A549 (cell line): Measurements from ENCODE around the gene BFSP2.

Experiments used
- CEBPB ChIP-seq, 2 experiments: fragments of >200 bp in 1 of 2; sonication (Bioruptor Twin) in 1 of 2; formaldehyde crosslinking in 1 of 2; IDR thresholded peaks; 2 replicates each; pipeline ENCODE4 v1.6.1; 2012 to 2016
- EP300 ChIP-seq, 2 experiments: fragments of >200 bp; sonication (Bioruptor Twin); formaldehyde crosslinking; IDR thresholded peaks; 2 replicates in 1 of 2; 3 replicates in 1 of 2; pipeline ENCODE4 v1.6.1; 2016 to 2017
- KDM1A ChIP-seq: fragments of 200-600 bp; sonication (generic); IDR thresholded peaks from 2 replicates; pipeline ENCODE4 v1.6.1; 2016; ENCODE audit warnings: low read depth, mild to moderate bottlenecking
- MAFK ChIP-seq: fragments of 450-650 bp; IDR thresholded peaks from 2 replicates; pipeline ENCODE4 v1.6.1; 2014; ENCODE audit not compliant: partially characterized antibody
- RAD21 ChIP-seq, 2 experiments: fragments of >200 bp in 1 of 2; sonication (Bioruptor Twin) in 1 of 2; formaldehyde crosslinking in 1 of 2; IDR thresholded peaks in 1 of 2; conservative IDR thresholded peaks in 1 of 2; 2 replicates in 1 of 2; 3 replicates in 1 of 2; pipeline ENCODE4 v1.6.1; 2012 to 2018; ENCODE audit warnings: inconsistent platforms in 1 of 2
- TF ChIP-seq, protein P1 (sequence below): IDR thresholded peaks from 2 replicates; pipeline ENCODE4 v1.6.1; 2012
- TF ChIP-seq, protein P2 (sequence below): IDR thresholded peaks from 2 replicates; pipeline ENCODE4 v1.6.1; 2012
- TF ChIP-seq, protein P3 (sequence below): fragments of >200 bp; sonication (Bioruptor Twin); formaldehyde crosslinking; IDR thresholded peaks from 3 replicates; pipeline ENCODE4 v1.5.1; 2016
- TF ChIP-seq, protein P4 (sequence below): fragments of 200-600 bp; sonication (generic); IDR thresholded peaks from 2 replicates; pipeline ENCODE4 v1.6.1; 2016; ENCODE audit warnings: antibody characterized with exemption, mild to moderate bottlenecking, moderate library complexity
- TF ChIP-seq, protein P5 (sequence below): fragments of >200 bp; sonication (Bioruptor Twin); formaldehyde crosslinking; IDR thresholded peaks from 3 replicates; pipeline ENCODE4 v1.6.1; 2016

DNA sequence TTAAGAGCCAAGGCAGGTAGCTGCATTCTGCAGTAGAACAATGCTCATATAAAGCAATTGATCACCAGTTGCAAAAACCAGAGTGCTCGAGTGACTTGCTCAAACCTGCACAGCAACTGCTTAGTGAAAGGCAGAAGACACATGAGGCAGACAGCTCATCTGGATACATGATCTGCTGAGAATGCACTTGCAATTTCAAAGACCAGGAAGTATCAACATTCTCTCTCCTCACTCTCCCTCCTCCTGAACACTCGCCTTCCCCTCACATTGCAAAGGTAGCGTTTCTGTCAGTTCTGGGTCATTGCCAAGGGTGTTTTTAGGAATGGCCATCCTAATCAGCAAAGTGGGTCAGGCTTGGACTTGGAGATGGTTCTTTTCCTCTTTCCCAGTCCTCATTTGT lies 61.0 kb downstream of the BFSP2 start:
- no peak for TF ChIP-seq KDM1A
- TF ChIP-seq, protein P1, sequence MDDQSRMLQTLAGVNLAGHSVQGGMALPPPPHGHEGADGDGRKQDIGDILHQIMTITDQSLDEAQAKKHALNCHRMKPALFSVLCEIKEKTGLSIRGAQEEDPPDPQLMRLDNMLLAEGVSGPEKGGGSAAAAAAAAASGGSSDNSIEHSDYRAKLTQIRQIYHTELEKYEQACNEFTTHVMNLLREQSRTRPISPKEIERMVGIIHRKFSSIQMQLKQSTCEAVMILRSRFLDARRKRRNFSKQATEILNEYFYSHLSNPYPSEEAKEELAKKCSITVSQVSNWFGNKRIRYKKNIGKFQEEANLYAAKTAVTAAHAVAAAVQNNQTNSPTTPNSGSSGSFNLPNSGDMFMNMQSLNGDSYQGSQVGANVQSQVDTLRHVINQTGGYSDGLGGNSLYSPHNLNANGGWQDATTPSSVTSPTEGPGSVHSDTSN: no peak
- TF ChIP-seq MAFK: no peak
- TF ChIP-seq, protein P2, sequence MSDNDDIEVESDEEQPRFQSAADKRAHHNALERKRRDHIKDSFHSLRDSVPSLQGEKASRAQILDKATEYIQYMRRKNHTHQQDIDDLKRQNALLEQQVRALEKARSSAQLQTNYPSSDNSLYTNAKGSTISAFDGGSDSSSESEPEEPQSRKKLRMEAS: no peak
- TF ChIP-seq, protein P3, sequence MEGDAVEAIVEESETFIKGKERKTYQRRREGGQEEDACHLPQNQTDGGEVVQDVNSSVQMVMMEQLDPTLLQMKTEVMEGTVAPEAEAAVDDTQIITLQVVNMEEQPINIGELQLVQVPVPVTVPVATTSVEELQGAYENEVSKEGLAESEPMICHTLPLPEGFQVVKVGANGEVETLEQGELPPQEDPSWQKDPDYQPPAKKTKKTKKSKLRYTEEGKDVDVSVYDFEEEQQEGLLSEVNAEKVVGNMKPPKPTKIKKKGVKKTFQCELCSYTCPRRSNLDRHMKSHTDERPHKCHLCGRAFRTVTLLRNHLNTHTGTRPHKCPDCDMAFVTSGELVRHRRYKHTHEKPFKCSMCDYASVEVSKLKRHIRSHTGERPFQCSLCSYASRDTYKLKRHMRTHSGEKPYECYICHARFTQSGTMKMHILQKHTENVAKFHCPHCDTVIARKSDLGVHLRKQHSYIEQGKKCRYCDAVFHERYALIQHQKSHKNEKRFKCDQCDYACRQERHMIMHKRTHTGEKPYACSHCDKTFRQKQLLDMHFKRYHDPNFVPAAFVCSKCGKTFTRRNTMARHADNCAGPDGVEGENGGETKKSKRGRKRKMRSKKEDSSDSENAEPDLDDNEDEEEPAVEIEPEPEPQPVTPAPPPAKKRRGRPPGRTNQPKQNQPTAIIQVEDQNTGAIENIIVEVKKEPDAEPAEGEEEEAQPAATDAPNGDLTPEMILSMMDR: no peak
- no peak for TF ChIP-seq EP300 (IDR thresholded peaks at IDR 0.05)
- TF ChIP-seq, protein P4, sequence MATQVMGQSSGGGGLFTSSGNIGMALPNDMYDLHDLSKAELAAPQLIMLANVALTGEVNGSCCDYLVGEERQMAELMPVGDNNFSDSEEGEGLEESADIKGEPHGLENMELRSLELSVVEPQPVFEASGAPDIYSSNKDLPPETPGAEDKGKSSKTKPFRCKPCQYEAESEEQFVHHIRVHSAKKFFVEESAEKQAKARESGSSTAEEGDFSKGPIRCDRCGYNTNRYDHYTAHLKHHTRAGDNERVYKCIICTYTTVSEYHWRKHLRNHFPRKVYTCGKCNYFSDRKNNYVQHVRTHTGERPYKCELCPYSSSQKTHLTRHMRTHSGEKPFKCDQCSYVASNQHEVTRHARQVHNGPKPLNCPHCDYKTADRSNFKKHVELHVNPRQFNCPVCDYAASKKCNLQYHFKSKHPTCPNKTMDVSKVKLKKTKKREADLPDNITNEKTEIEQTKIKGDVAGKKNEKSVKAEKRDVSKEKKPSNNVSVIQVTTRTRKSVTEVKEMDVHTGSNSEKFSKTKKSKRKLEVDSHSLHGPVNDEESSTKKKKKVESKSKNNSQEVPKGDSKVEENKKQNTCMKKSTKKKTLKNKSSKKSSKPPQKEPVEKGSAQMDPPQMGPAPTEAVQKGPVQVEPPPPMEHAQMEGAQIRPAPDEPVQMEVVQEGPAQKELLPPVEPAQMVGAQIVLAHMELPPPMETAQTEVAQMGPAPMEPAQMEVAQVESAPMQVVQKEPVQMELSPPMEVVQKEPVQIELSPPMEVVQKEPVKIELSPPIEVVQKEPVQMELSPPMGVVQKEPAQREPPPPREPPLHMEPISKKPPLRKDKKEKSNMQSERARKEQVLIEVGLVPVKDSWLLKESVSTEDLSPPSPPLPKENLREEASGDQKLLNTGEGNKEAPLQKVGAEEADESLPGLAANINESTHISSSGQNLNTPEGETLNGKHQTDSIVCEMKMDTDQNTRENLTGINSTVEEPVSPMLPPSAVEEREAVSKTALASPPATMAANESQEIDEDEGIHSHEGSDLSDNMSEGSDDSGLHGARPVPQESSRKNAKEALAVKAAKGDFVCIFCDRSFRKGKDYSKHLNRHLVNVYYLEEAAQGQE: no peak
- TF ChIP-seq, protein P5, sequence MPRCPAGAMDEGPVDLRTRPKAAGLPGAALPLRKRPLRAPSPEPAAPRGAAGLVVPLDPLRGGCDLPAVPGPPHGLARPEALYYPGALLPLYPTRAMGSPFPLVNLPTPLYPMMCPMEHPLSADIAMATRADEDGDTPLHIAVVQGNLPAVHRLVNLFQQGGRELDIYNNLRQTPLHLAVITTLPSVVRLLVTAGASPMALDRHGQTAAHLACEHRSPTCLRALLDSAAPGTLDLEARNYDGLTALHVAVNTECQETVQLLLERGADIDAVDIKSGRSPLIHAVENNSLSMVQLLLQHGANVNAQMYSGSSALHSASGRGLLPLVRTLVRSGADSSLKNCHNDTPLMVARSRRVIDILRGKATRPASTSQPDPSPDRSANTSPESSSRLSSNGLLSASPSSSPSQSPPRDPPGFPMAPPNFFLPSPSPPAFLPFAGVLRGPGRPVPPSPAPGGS: no peak
- no peak for TF ChIP-seq RAD21 (conservative IDR thresholded peaks at IDR 0.05 in 1 of 2, IDR thresholded peaks at IDR 0.05 in 1 of 2)
- TF ChIP-seq CEBPB (IDR thresholded peaks at IDR 0.05): no peak
